Cardiac septum (tissue), 1 donor: ENCODE measurements around the gene MAPK7. TPM values are rescaled to one million over a fixed set of nuclear protein-coding genes. Genes with fewer than 3 reads are reported as not detected.

Source experiments
- microRNA-seq: library from miRNA; unstranded; fragments of <30 nt; microRNA quantifications from one replicate; pipeline ENCODE4 v1.2.0, GENCODE V29; 2020
- total RNA-seq: library from RNA; stranded (reverse); fragmentation: NEBNext Ultra II Directional; extraction: Animal tissue kit (Norgen Biotek cat#: 25700); gene quantifications from one replicate; pipeline ENCODE4 v1.2.1, GENCODE V29; 2021
- donor health status: DM: no; HTN: no; CAD: no.

MAPK7 gene
- total RNA-seq, 1 donor from 2014 or later, result 17.5 TPM

Small RNA genes lying within 50 kb of the gene (microRNA-seq; reads per million reads assigned to microRNA genes)
- gene MIR1180, result 152 reads per million, percentile 61 among the genes with 10 or more reads in this experiment

Other genes with a start within 250 kb of the MAPK7 start
- gene EPN2, start 141.1 kb upstream of the MAPK7 start, total RNA-seq, result 78.4 TPM
- 9.7 TPM for gene B9D1, start 15.8 kb upstream of the MAPK7 start, total RNA-seq
- gene MFAP4, start 8.7 kb downstream of the MAPK7 start, total RNA-seq, result 46.2 TPM
- 2.5 TPM for gene RNF112, start 32.7 kb downstream of the MAPK7 start, total RNA-seq
- gene SLC47A1, start 155.4 kb downstream of the MAPK7 start, total RNA-seq, result 11.8 TPM